Ishikawa (cell line): ENCODE measurements around the gene SH3RF3.

Experiments used
- CEBPB ChIP-seq: IDR thresholded peaks from 2 replicates; pipeline ENCODE4 v1.6.1; 2012
- CREB1 ChIP-seq: IDR thresholded peaks from 2 replicates; pipeline ENCODE4 v1.6.1; 2012; ENCODE audit warnings: low read depth
- EGR1 ChIP-seq: IDR thresholded peaks from 2 replicates; pipeline ENCODE4 v1.6.1; 2012
- EP300 ChIP-seq: IDR thresholded peaks from 2 replicates; pipeline ENCODE4 v1.6.1; 2012; ENCODE audit warnings: borderline replicate concordance
- FOXM1 ChIP-seq: IDR thresholded peaks from 2 replicates; pipeline ENCODE4 v1.6.1; 2012; ENCODE audit warnings: low read depth, borderline replicate concordance
- NFIC ChIP-seq: IDR thresholded peaks from 2 replicates; pipeline ENCODE4 v1.6.1; 2012
- RAD21 ChIP-seq: IDR thresholded peaks from 2 replicates; pipeline ENCODE4 v1.6.1; 2012; ENCODE audit warnings: low read depth
- TAF1 ChIP-seq: IDR thresholded peaks from 2 replicates; pipeline ENCODE4 v1.6.1; 2012; ENCODE audit warnings: low read depth, mild to moderate bottlenecking
- TCF12 ChIP-seq: IDR thresholded peaks from 2 replicates; pipeline ENCODE4 v1.6.1; 2012; ENCODE audit warnings: low read depth
- TEAD4 ChIP-seq: IDR thresholded peaks from 2 replicates; pipeline ENCODE4 v1.6.1; 2012
- USF1 ChIP-seq: IDR thresholded peaks from 2 replicates; pipeline ENCODE4 v1.6.1; 2012
- YY1 ChIP-seq: IDR thresholded peaks from 2 replicates; pipeline ENCODE4 v1.6.1; 2012; ENCODE audit warnings: low read depth
- ZBTB7A ChIP-seq: IDR thresholded peaks from 2 replicates; pipeline ENCODE4 v1.6.1; 2012; ENCODE audit warnings: low read depth
- TF ChIP-seq, protein P1 (sequence below): IDR thresholded peaks from 2 replicates; pipeline ENCODE4 v1.6.1; 2012; ENCODE audit warnings: low read depth, mild to moderate bottlenecking
- TF ChIP-seq, protein P2 (sequence below): IDR thresholded peaks from 2 replicates; pipeline ENCODE4 v1.6.1; 2012

The SH3RF3 gene

DNA sequence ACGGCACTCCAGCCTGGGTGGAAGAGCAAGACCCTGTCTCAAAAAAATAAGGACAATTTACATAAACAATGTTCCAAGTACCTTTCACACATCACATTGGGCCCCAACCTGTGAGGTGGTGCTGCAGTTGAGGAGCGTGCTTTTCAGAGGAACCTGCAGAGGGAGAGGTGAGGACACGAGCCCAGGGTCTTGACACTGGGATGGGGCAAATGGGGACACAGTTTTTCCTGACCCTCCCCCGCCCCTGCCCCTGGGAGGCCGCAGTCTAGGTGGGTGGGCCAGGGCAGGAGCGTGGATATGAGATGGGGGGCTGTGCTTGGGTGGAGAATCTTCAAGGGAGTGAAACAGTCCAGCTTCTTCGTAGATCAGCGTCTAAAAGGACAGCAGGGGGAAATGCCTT, 371.9 kb downstream of the SH3RF3 start:
- no peak for TF ChIP-seq TCF12
- no peak for TF ChIP-seq FOXM1
- TF ChIP-seq, protein P1, sequence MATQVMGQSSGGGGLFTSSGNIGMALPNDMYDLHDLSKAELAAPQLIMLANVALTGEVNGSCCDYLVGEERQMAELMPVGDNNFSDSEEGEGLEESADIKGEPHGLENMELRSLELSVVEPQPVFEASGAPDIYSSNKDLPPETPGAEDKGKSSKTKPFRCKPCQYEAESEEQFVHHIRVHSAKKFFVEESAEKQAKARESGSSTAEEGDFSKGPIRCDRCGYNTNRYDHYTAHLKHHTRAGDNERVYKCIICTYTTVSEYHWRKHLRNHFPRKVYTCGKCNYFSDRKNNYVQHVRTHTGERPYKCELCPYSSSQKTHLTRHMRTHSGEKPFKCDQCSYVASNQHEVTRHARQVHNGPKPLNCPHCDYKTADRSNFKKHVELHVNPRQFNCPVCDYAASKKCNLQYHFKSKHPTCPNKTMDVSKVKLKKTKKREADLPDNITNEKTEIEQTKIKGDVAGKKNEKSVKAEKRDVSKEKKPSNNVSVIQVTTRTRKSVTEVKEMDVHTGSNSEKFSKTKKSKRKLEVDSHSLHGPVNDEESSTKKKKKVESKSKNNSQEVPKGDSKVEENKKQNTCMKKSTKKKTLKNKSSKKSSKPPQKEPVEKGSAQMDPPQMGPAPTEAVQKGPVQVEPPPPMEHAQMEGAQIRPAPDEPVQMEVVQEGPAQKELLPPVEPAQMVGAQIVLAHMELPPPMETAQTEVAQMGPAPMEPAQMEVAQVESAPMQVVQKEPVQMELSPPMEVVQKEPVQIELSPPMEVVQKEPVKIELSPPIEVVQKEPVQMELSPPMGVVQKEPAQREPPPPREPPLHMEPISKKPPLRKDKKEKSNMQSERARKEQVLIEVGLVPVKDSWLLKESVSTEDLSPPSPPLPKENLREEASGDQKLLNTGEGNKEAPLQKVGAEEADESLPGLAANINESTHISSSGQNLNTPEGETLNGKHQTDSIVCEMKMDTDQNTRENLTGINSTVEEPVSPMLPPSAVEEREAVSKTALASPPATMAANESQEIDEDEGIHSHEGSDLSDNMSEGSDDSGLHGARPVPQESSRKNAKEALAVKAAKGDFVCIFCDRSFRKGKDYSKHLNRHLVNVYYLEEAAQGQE, result no peak
- TF ChIP-seq YY1, result no peak
- TF ChIP-seq TAF1, result no peak

DNA sequence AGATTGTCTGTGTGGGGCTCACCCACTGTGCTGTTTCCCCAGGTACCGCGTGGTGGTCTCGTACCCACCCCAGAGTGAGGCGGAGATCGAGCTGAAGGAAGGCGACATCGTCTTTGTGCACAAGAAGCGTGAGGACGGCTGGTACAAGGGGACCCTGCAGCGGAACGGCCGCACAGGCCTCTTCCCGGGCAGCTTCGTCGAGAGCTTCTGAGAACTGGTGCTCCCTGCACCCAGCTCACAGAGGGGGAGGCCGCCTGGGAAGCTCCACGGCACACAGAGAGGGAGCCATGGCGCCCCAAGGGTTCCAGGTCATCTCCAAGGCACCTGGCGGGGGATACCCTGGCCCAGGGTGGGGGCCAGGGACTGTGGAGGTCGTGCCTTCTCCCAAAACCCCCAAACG, 372.5 kb downstream of the SH3RF3 start:
- TF ChIP-seq TAF1 (no peak), ZBTB7A (no peak), TCF12 (no peak), USF1 (no peak), FOXM1 (no peak), CREB1 (no peak), TEAD4 (no peak), EP300 (no peak), NFIC (no peak), EGR1 (no peak), CEBPB (no peak), RAD21 (no peak), YY1 (no peak)
- TF ChIP-seq, protein P2, sequence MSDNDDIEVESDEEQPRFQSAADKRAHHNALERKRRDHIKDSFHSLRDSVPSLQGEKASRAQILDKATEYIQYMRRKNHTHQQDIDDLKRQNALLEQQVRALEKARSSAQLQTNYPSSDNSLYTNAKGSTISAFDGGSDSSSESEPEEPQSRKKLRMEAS, result no peak
- TF ChIP-seq, protein P1, result no peak

DNA sequence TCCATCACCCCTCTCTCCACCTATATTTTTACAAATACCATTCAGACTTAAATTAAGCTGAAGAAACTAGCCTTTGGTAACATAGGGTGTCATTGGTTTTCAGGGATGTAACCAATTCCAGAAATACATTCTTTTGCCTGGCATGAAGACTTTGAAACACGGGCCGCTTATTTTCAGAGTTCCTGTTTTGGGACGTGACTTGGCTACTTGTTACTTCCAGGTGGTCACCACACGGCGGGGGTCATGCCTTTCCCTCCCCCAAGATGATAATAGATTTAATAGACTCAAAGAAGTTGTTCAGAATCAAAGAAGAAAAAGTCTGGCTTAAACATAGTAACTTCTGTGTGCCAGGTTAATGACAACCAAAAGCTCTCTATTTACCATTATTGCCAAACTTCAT, 374.2 kb downstream of the SH3RF3 start:
- TF ChIP-seq NFIC, result no peak
- TF ChIP-seq TEAD4, result no peak
- no peak for TF ChIP-seq TCF12
- TF ChIP-seq FOXM1, result no peak
- no peak for TF ChIP-seq TAF1
- TF ChIP-seq, protein P2, result no peak
- TF ChIP-seq CREB1, result no peak
- TF ChIP-seq CEBPB, result no peak
- TF ChIP-seq RAD21, result no peak
- no peak for TF ChIP-seq EGR1
- TF ChIP-seq YY1, result no peak
- no peak for TF ChIP-seq EP300
- TF ChIP-seq USF1, result no peak

DNA sequence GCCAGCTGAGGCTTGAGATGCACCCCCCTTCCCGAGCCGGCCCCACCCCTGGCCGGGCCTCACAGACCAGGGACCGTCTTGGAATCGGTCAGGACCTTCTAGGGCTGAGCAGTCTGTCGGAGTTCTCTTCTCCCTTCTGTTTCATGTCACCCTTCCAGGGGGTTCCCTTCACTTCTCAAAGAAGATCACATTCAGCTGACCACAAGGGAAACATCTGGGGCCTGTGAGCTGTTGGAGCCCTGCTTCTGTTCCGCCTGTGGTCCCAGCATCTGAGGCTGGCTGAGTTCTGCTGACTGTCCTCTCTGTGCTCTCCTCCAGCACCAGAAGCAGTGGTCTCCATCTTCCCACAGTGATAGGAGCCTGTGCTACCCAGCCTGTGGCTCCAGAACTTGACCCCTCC, 378.2 kb downstream of the SH3RF3 start:
- no peak for TF ChIP-seq ZBTB7A
- no peak for TF ChIP-seq RAD21
- TF ChIP-seq TAF1, result no peak
- no peak for TF ChIP-seq NFIC
- no peak for TF ChIP-seq TCF12
- no peak for TF ChIP-seq TEAD4
- no peak for TF ChIP-seq CEBPB
- TF ChIP-seq YY1, result no peak
- TF ChIP-seq EP300, result no peak
- no peak for TF ChIP-seq EGR1
- TF ChIP-seq, protein P1, result no peak
- no peak for TF ChIP-seq FOXM1
